Renal cortex interstitium (tissue), 11 donors: Measurements from ENCODE around the gene SAPCD1. TPM values are rescaled to one million over a fixed set of nuclear protein-coding genes. Genes with fewer than 3 reads are reported as not detected.

ENCODE experiments used
- DNase-seq, 11 donors: peaks; one replicate each; pipeline ENCODE4 v3.0.0-alpha.2; 2013; ENCODE audit warnings: low read depth in 9 of 11, low spot score in 4 of 11; ENCODE audit errors: extremely low read depth in 1 of 11
- polyA plus RNA-seq, 3 donors: library from polyadenylated mRNA; unstranded; fragments of 120-200 nt; gene quantifications; one replicate each; pipeline ENCODE4 v1.2.1, GENCODE V29; 2013; ENCODE audit not compliant: insufficient read length in 3 of 3

Gene SAPCD1
- polyA plus RNA-seq, 3 donors: 6.8 to 17.2 (median 10.0) TPM

GRCh38 chr6:31740397-31741223, 21.8 kb upstream of the SAPCD1 start:
- no peak for DNase-seq

- DNase-seq: no peak
Observed at GRCh38 chr6:31741815-31742214, 20.6 kb upstream of the SAPCD1 start.

- no peak for DNase-seq
Observed at GRCh38 chr6:31742894-31743293, 19.6 kb upstream of the SAPCD1 start.

- no peak for DNase-seq
Observed at GRCh38 chr6:31744422-31744821, 18.0 kb upstream of the SAPCD1 start.

- no peak for DNase-seq
Observed at GRCh38 chr6:31749301-31750036, 13.0 kb upstream of the SAPCD1 start.

- no peak for DNase-seq
Observed at GRCh38 chr6:31750411-31751022, 11.9 kb upstream of the SAPCD1 start.

- DNase-seq: no peak
Observed at GRCh38 chr6:31752739-31753319, 9.6 kb upstream of the SAPCD1 start.

GRCh38 chr6:31758281-31758680, 4.2 kb upstream of the SAPCD1 start:
- no peak for DNase-seq

GRCh38 chr6:31760790-31761189, 1.7 kb upstream of the SAPCD1 start:
- DNase-seq: no peak

- DNase-seq: no peak
Observed at GRCh38 chr6:31761343-31761742, 1.1 kb upstream of the SAPCD1 start.

- no peak for DNase-seq
Observed at GRCh38 chr6:31762878-31763618, 592 bp downstream of the SAPCD1 start.

GRCh38 chr6:31763619-31763940, 1.1 kb downstream of the SAPCD1 start:
- peak in 3 of 11 donors; percentile 15 to 44 (median 18) for DNase-seq

GRCh38 chr6:31764198-31764597, 1.7 kb downstream of the SAPCD1 start:
- no peak for DNase-seq

GRCh38 chr6:31765559-31765909, 3.1 kb downstream of the SAPCD1 start:
- DNase-seq: no peak

- DNase-seq: peak in 5 of 11 donors; percentile 15 to 39 (median 29)
Observed at GRCh38 chr6:31765910-31766794, 3.7 kb downstream of the SAPCD1 start.

- DNase-seq: no peak
Observed at GRCh38 chr6:31767096-31767645, 4.7 kb downstream of the SAPCD1 start.

GRCh38 chr6:31768363-31769257, 6.2 kb downstream of the SAPCD1 start:
- DNase-seq: no peak
